Measurements from ENCODE around the gene CABP1. TPM values are rescaled to one million over a fixed set of nuclear protein-coding genes. Genes with fewer than 3 reads are reported as not detected.

CABP1 gene
- total RNA-seq, 1 experiment from 2014 or later = not detected

GRCh38 chr12:120618954-120619615 lies 21.3 kb upstream of the CABP1 start:
- no peak overlapping the region for H3K4me3 ChIP-seq
- H3F3A ChIP-seq (ENCODE audit: insufficient read depth, low read depth) = peaks cover 13% of the 10 kb centered on the region; the same call in 1 of the 2 replicates
- DNase-seq = no peak
- POLR2A ChIA-PET (ENCODE audit: unreplicated experiment) = no interaction called here
- H3K36me3 ChIP-seq (ENCODE audit: low read depth) = no peaks in the 10 kb centered on the region
- H3K79me2 ChIP-seq (ENCODE audit: low read depth) = no peaks in the 10 kb centered on the region
- H3K27ac ChIP-seq = no peak overlapping the region
- no peaks in the 10 kb centered on the region for H4K20me1 ChIP-seq (ENCODE audit: insufficient read depth)
- H3K9me2 ChIP-seq (ENCODE audit: insufficient read depth) = no peaks in the 10 kb centered on the region
- H2AFZ ChIP-seq = no peak overlapping the region
- no peaks in the 10 kb centered on the region for H3K9me3 ChIP-seq (ENCODE audit: insufficient read depth, low read depth)
- CTCF ChIA-PET = interaction anchor here (0.5 to 0.6 kb wide), 2 partner anchors 47 to 325 kb away, joined by 5 to 12 read pairs; no protein-coding TSS in a partner anchor
- intact Hi-C loops (cut with micrococcal nuclease; ENCODE audit: unreplicated experiment) = no loop called here
- no peak overlapping the region for H3K4me2 ChIP-seq
- TF ChIP-seq EZH2 (IDR thresholded peaks at IDR 0.05; ENCODE audit: low read depth) = no peak
- TF ChIP-seq, protein P1, sequence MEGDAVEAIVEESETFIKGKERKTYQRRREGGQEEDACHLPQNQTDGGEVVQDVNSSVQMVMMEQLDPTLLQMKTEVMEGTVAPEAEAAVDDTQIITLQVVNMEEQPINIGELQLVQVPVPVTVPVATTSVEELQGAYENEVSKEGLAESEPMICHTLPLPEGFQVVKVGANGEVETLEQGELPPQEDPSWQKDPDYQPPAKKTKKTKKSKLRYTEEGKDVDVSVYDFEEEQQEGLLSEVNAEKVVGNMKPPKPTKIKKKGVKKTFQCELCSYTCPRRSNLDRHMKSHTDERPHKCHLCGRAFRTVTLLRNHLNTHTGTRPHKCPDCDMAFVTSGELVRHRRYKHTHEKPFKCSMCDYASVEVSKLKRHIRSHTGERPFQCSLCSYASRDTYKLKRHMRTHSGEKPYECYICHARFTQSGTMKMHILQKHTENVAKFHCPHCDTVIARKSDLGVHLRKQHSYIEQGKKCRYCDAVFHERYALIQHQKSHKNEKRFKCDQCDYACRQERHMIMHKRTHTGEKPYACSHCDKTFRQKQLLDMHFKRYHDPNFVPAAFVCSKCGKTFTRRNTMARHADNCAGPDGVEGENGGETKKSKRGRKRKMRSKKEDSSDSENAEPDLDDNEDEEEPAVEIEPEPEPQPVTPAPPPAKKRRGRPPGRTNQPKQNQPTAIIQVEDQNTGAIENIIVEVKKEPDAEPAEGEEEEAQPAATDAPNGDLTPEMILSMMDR (conservative IDR thresholded peaks at IDR 0.05) = no peak
- H3K27me3 ChIP-seq (ENCODE audit: insufficient read depth, low read depth) = no peaks in the 10 kb centered on the region
- no TSS peak for BruUV-seq (replicated peaks)
- H3K4me1 ChIP-seq (replicated peaks; ENCODE audit: insufficient read depth) = peaks cover 21% of the 10 kb centered on the region

- H3K79me2 ChIP-seq (ENCODE audit: low read depth) = no peaks in the 10 kb centered on the region
- H3F3A ChIP-seq (ENCODE audit: insufficient read depth, low read depth) = peaks cover 13% of the 10 kb centered on the region; the same call in 1 of the 2 replicates
- ChIA-PET POLR2A (ENCODE audit: unreplicated experiment) (no interaction called here), CTCF (no interaction called here)
- peaks cover 21% of the 10 kb centered on the region for H3K4me1 ChIP-seq (replicated peaks; ENCODE audit: insufficient read depth)
- no TSS peak for BruUV-seq (replicated peaks)
- intact Hi-C loops (cut with micrococcal nuclease; ENCODE audit: unreplicated experiment) = no loop called here
- no peaks in the 10 kb centered on the region for H3K9me3 ChIP-seq (ENCODE audit: insufficient read depth, low read depth)
- H3K36me3 ChIP-seq (ENCODE audit: low read depth) = no peaks in the 10 kb centered on the region
- H4K20me1 ChIP-seq (ENCODE audit: insufficient read depth) = no peaks in the 10 kb centered on the region
- TF ChIP-seq, protein P1 (conservative IDR thresholded peaks at IDR 0.05) = no peak
- no peak for TF ChIP-seq EZH2 (IDR thresholded peaks at IDR 0.05; ENCODE audit: low read depth)
- H3K4me2 ChIP-seq = peak overlapping the region; percentile 44
- H3K27ac ChIP-seq = peak overlapping the region; percentile 42
- no peak overlapping the region for H2AFZ ChIP-seq
- peak; percentile 18 to 84 for DNase-seq
- no peaks in the 10 kb centered on the region for H3K9me2 ChIP-seq (ENCODE audit: insufficient read depth)
- no peaks in the 10 kb centered on the region for H3K27me3 ChIP-seq (ENCODE audit: insufficient read depth, low read depth)
- H3K4me3 ChIP-seq = no peak overlapping the region
Observed at GRCh38 chr12:120620624-120621023, 19.8 kb upstream of the CABP1 start.

GRCh38 chr12:120625557-120626419 lies 14.6 kb upstream of the CABP1 start:
- intact Hi-C loops (cut with micrococcal nuclease; ENCODE audit: unreplicated experiment) = no loop called here
- Histone ChIP-seq H3K4me2 (peak overlapping the region; percentile 46), H4K20me1 (ENCODE audit: insufficient read depth) (no peaks in the 10 kb centered on the region), H2AFZ (peak overlapping the region; percentile 55; the same call in 1 of the 2 replicates), H3K9me2 (ENCODE audit: insufficient read depth) (no peaks in the 10 kb centered on the region), H3K27me3 (ENCODE audit: insufficient read depth, low read depth) (no peaks in the 10 kb centered on the region), H3K4me1 (replicated peaks; ENCODE audit: insufficient read depth) (peaks cover 7% of the 10 kb centered on the region), H3K79me2 (ENCODE audit: low read depth) (no peaks in the 10 kb centered on the region), H3K4me3 (no peak overlapping the region), H3K36me3 (ENCODE audit: low read depth) (no peaks in the 10 kb centered on the region), H3F3A (ENCODE audit: insufficient read depth, low read depth) (peaks cover 7% of the 10 kb centered on the region; the same call in 1 of the 2 replicates), H3K27ac (no peak overlapping the region), H3K9me3 (ENCODE audit: insufficient read depth, low read depth) (no peaks in the 10 kb centered on the region)
- TF ChIP-seq EZH2 (IDR thresholded peaks at IDR 0.05; ENCODE audit: low read depth) = no peak
- TF ChIP-seq, protein P1 (conservative IDR thresholded peaks at IDR 0.05) = no peak; the same call in 1 of the 2 replicates
- no TSS peak for BruUV-seq (replicated peaks)
- no peak for DNase-seq
- CTCF ChIA-PET = interaction anchor here (0.6 kb wide), 2 partner anchors 40 to 96 kb away, joined by 3 to 5 read pairs; no protein-coding TSS in a partner anchor
- POLR2A ChIA-PET (ENCODE audit: unreplicated experiment) = no interaction called here
